Neural cell (in vitro differentiated cells): ENCODE data around the gene CDK9. TPM values are rescaled to one million over a fixed set of nuclear protein-coding genes. Genes with fewer than 3 reads are reported as not detected.
A peak's percentile ranks its signal among the peaks of the same experiment; 100 is the strongest.

Experiments
- H2AFZ ChIP-seq: fragments of 200-600, 300-800 bp; sonication (generic), shearing (Covaris generic); 2 replicates; pipeline ENCODE4 v1.6.0; 2014; ENCODE audit warnings: low read depth, mild to moderate bottlenecking, antibody characterized with exemption, low read length, moderate library complexity
- H3F3A ChIP-seq: fragments of 200-600 bp; shearing (Covaris generic); 2 replicates; pipeline ENCODE4 v1.6.1; 2016; ENCODE audit warnings: mild to moderate bottlenecking, moderate library complexity, mixed read lengths, antibody characterized with exemption, low read length; ENCODE audit not compliant: insufficient read depth, poor library complexity, severe bottlenecking
- H3K27ac ChIP-seq: fragments of 200-600, 300-800 bp; sonication (generic), shearing (Covaris generic); 2 replicates; pipeline ENCODE4 v1.5.1; 2014; ENCODE audit warnings: mild to moderate bottlenecking, low read length, moderate library complexity
- H3K27me3 ChIP-seq: fragments of 300-800, 200-600 bp; sonication (generic), shearing (Covaris generic); 2 replicates; pipeline ENCODE4 v1.6.0; 2014; ENCODE audit warnings: mild to moderate bottlenecking, low read depth, low read length, moderate library complexity; ENCODE audit not compliant: insufficient read depth
- H3K36me3 ChIP-seq: fragments of 300-800, 200-600 bp; sonication (generic), shearing (Covaris generic); 2 replicates; pipeline ENCODE4 v1.5.1; 2014; ENCODE audit warnings: mild to moderate bottlenecking, antibody characterized with exemption, low read length, moderate library complexity; ENCODE audit not compliant: insufficient read depth
- H3K4me2 ChIP-seq: fragments of 300-800, 200-600 bp; sonication (generic), shearing (Covaris generic); 2 replicates; pipeline ENCODE4 v1.6.0; 2014; ENCODE audit warnings: mild to moderate bottlenecking, low read length
- H3K4me3 ChIP-seq: fragments of 300-800, 200-600 bp; sonication (generic), shearing (Covaris generic); 2 replicates; pipeline ENCODE4 v1.5.1; 2014; ENCODE audit warnings: mild to moderate bottlenecking, low read length, moderate library complexity
- H3K79me2 ChIP-seq: fragments of 200-600 bp; shearing (Covaris generic); replicated peaks from 2 replicates; pipeline ENCODE4 v1.6.0; 2014; ENCODE audit warnings: mild to moderate bottlenecking, low read length, moderate library complexity; ENCODE audit not compliant: insufficient read depth
- H3K9ac ChIP-seq: fragments of 300-800, 200-600 bp; sonication (generic), shearing (Covaris generic); 2 replicates; pipeline ENCODE4 v1.6.1; 2016; ENCODE audit warnings: mild to moderate bottlenecking, low read length, mixed read lengths
- H3K9me2 ChIP-seq: fragments of 200-600 bp; shearing (Covaris generic); 2 replicates; pipeline ENCODE4 v1.6.1; 2016; ENCODE audit warnings: mild to moderate bottlenecking, low read length, mixed read lengths; ENCODE audit not compliant: insufficient read depth
- H3K9me3 ChIP-seq: fragments of 200-600, 300-800 bp; sonication (generic), shearing (Covaris generic); 2 replicates; pipeline ENCODE4 v1.6.1; 2016; ENCODE audit warnings: mild to moderate bottlenecking, mixed run types, low read length, moderate library complexity, mixed read lengths
- H4K20me1 ChIP-seq: fragments of 200-600 bp; shearing (Covaris generic); 2 replicates; pipeline ENCODE4 v1.6.1; 2016; ENCODE audit warnings: mild to moderate bottlenecking, mixed run types; ENCODE audit not compliant: insufficient read depth
- EP300 ChIP-seq: fragments of 450-650 bp; conservative IDR thresholded peaks from 2 replicates; pipeline ENCODE4 v1.6.1; 2014; ENCODE audit warnings: antibody characterized with exemption, mild to moderate bottlenecking, moderate library complexity; ENCODE audit not compliant: poor library complexity, severe bottlenecking
- EZH2 ChIP-seq: fragments of 200-600, 300-800 bp; shearing (Covaris generic), sonication (generic); IDR thresholded peaks from 2 replicates; pipeline ENCODE4 v1.6.1; 2014; ENCODE audit warnings: antibody characterized with exemption, low read length, borderline replicate concordance, mild to moderate bottlenecking; ENCODE audit not compliant: insufficient read depth, poor library complexity, severe bottlenecking
- MXI1 ChIP-seq: fragments of 450-650 bp; conservative IDR thresholded peaks from 2 replicates; pipeline ENCODE4 v1.6.1; 2014; ENCODE audit warnings: antibody characterized with exemption, mild to moderate bottlenecking; ENCODE audit not compliant: poor library complexity, severe bottlenecking
- POLR2AphosphoS5 ChIP-seq: IDR thresholded peaks from 2 replicates; pipeline ENCODE4 v1.6.1; 2012
- RAD21 ChIP-seq: fragments of 450-650 bp; conservative IDR thresholded peaks from 2 replicates; pipeline ENCODE4 v1.6.1; 2014; ENCODE audit warnings: antibody characterized with exemption, mild to moderate bottlenecking, moderate library complexity
- SMC3 ChIP-seq: fragments of 450-650 bp; conservative IDR thresholded peaks from 2 replicates; pipeline ENCODE4 v1.6.1; 2014; ENCODE audit warnings: antibody characterized with exemption, mild to moderate bottlenecking, moderate library complexity; ENCODE audit not compliant: poor library complexity
- TAF1 ChIP-seq: IDR thresholded peaks from 2 replicates; pipeline ENCODE4 v1.6.1; 2012; ENCODE audit warnings: low read depth
- polyA plus RNA-seq: library from polyadenylated mRNA; depleted of rRNA; stranded (reverse); fragments of >200 nt; gene quantifications from 2 replicates; pipeline ENCODE4 v1.2.3, GENCODE V29; 2014
- TF ChIP-seq, protein P1 (sequence below): IDR thresholded peaks from 2 replicates; pipeline ENCODE4 v1.6.1; 2012; ENCODE audit warnings: borderline replicate concordance
- TF ChIP-seq, protein P2 (sequence below): fragments of 450-650 bp; IDR thresholded peaks from 2 replicates; pipeline ENCODE4 v1.5.1; 2014; ENCODE audit warnings: antibody characterized with exemption, mild to moderate bottlenecking, moderate library complexity; ENCODE audit not compliant: poor library complexity, severe bottlenecking

CDK9 gene
- polyA plus RNA-seq, 1 donor from 2014 or later, result 195 TPM

DNA sequence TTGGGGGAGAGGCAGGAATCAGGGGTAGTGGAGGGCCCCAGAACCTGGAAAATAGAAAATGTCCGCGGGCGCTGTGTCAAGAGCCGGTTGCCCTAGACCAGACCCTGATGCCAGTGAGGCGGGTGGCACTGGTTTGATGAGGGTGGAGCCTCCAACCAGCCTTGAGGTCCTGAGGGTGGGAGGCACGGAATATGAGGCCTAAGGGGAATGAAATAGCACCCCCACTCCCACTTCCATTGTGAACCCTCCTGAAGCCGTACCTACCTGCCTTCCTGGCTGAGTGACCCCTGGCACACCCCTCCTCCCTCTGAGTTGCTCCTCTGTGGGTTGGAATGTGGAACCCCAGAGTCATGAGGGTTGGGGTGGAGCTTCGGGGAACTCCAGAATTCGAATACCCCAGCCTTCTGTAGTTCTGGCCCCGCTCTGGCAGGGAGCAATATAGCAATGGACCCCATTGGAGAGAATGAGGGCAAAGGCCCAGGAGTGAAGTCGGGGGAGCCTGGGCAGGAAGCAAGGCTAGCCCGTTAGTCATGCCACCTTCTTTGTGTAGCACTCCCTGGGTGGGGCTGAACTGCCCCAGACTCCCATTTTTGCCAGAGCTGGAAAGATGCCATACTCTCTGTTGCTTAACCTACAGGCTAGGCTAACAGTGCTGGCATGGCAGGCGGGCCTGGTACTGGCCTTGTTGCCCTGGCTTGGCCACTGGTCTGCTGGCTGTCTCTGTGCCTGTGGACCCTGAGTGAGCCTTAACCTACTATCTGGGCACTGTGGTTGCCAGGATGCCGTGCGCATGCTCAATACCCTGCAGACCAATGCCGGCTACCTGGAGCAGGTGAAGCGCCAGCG, 17.9 kb downstream of the CDK9 start:
- Histone ChIP-seq H2AFZ (peak overlapping the region; percentile 68), H3K4me3 (peak overlapping the region; percentile 91), H3K36me3 (no peaks in the 10 kb centered on the region), H3F3A (no peaks in the 10 kb centered on the region), H3K27ac (no peak overlapping the region), H3K27me3 (no peaks in the 10 kb centered on the region), H3K4me2 (peak overlapping the region; percentile 86), H3K9me3 (no peaks in the 10 kb centered on the region), H3K79me2 (peaks cover 4% of the 10 kb centered on the region), H4K20me1 (no peaks in the 10 kb centered on the region), H3K9ac (peak overlapping the region; percentile 80), H3K9me2 (no peaks in the 10 kb centered on the region)
- TF ChIP-seq, protein P1, sequence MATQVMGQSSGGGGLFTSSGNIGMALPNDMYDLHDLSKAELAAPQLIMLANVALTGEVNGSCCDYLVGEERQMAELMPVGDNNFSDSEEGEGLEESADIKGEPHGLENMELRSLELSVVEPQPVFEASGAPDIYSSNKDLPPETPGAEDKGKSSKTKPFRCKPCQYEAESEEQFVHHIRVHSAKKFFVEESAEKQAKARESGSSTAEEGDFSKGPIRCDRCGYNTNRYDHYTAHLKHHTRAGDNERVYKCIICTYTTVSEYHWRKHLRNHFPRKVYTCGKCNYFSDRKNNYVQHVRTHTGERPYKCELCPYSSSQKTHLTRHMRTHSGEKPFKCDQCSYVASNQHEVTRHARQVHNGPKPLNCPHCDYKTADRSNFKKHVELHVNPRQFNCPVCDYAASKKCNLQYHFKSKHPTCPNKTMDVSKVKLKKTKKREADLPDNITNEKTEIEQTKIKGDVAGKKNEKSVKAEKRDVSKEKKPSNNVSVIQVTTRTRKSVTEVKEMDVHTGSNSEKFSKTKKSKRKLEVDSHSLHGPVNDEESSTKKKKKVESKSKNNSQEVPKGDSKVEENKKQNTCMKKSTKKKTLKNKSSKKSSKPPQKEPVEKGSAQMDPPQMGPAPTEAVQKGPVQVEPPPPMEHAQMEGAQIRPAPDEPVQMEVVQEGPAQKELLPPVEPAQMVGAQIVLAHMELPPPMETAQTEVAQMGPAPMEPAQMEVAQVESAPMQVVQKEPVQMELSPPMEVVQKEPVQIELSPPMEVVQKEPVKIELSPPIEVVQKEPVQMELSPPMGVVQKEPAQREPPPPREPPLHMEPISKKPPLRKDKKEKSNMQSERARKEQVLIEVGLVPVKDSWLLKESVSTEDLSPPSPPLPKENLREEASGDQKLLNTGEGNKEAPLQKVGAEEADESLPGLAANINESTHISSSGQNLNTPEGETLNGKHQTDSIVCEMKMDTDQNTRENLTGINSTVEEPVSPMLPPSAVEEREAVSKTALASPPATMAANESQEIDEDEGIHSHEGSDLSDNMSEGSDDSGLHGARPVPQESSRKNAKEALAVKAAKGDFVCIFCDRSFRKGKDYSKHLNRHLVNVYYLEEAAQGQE, result no peak
- no peak for TF ChIP-seq RAD21
- no peak for TF ChIP-seq SMC3
- TF ChIP-seq MXI1, result no peak

DNA sequence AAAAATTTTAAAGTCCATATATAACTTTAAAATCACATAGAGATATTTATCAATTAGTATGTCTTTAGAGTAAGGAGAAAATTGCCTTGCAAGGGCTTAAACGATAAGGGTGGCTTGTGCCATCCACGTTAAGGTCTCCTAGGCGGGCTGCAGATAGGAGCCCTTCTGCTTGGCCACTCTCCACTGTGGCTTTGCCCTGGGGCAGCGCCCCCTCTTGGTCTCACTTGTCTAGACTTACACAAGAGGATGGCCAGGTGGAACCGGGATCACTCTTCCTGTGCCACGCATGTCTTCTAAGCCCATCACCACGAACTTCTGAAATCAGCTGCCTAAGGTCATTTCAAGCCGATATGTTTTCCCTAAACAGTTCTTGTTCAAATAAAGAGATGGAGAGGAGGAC, 19.8 kb downstream of the CDK9 start:
- Histone ChIP-seq H3K4me3 (no peak overlapping the region), H4K20me1 (no peaks in the 10 kb centered on the region), H3K9ac (no peak overlapping the region), H3K9me3 (no peaks in the 10 kb centered on the region), H3F3A (no peaks in the 10 kb centered on the region), H3K79me2 (peaks cover 4% of the 10 kb centered on the region), H3K27me3 (no peaks in the 10 kb centered on the region), H3K36me3 (no peaks in the 10 kb centered on the region), H3K9me2 (no peaks in the 10 kb centered on the region), H3K4me2 (no peak overlapping the region), H3K27ac (no peak overlapping the region), H2AFZ (no peak overlapping the region)
- TF ChIP-seq SMC3 (no peak), TAF1 (no peak), RAD21 (no peak), EP300 (no peak), POLR2AphosphoS5 (no peak), EZH2 (no peak), MXI1 (no peak)
- TF ChIP-seq, protein P2, sequence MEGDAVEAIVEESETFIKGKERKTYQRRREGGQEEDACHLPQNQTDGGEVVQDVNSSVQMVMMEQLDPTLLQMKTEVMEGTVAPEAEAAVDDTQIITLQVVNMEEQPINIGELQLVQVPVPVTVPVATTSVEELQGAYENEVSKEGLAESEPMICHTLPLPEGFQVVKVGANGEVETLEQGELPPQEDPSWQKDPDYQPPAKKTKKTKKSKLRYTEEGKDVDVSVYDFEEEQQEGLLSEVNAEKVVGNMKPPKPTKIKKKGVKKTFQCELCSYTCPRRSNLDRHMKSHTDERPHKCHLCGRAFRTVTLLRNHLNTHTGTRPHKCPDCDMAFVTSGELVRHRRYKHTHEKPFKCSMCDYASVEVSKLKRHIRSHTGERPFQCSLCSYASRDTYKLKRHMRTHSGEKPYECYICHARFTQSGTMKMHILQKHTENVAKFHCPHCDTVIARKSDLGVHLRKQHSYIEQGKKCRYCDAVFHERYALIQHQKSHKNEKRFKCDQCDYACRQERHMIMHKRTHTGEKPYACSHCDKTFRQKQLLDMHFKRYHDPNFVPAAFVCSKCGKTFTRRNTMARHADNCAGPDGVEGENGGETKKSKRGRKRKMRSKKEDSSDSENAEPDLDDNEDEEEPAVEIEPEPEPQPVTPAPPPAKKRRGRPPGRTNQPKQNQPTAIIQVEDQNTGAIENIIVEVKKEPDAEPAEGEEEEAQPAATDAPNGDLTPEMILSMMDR, result no peak
- TF ChIP-seq, protein P1, result no peak
